HCT116 (cell line): ENCODE results near the gene TPR. TPM values are rescaled to one million over a fixed set of nuclear protein-coding genes. Genes with fewer than 3 reads are reported as not detected.
"Not testable (repeated sequence)": the region's sequence is repeated elsewhere in the genome, so short reads cannot be mapped to it uniquely, and the experiment has no call there.

Experiments used
- ATAC-seq: fragments of 200-7000 bp; cut with Tn5 transposase; 2 replicates; pipeline ENCODE4 v1.9.1; 2020; ENCODE audit warnings: mild to moderate bottlenecking, moderate library complexity
- BruUV-seq: library from RNA; stranded (reverse); fragments of 400-500 nt; replicated peaks from 2 replicates; lab custom pipeline; 2021; lab: Mats Ljungman, UMichigan
- CTCF ChIA-PET: fragments of 300-600 bp; sonication (Branson Sonifier 250); formaldehyde crosslinking; loops from one replicate; lab custom pipeline; 2021; ENCODE audit warnings: antibody characterized with exemption; lab: Charles Lee
- POLR2A ChIA-PET: fragments of 300-600, 350-600 bp; sonication (Branson Sonifier 250); formaldehyde crosslinking; loops from one replicate; lab custom pipeline; 2021; ENCODE audit warnings: antibody characterized with exemption; lab: Charles Lee
- RAD21 ChIA-PET, 2 experiments: fragments of 300-600 bp; sonication (Branson Sonifier 250); formaldehyde crosslinking; loops; one replicate each; lab custom pipeline; 2023; ENCODE audit warnings: low total read pairs in 2 of 2; ENCODE audit not compliant: uncharacterized antibody in 2 of 2, unreplicated experiment in 2 of 2, low non-redundant PET in 1 of 2; lab: Charles Lee
- DNase-seq: peaks from one replicate; pipeline ENCODE4 v3.0.0-alpha.2; 2010; ENCODE audit warnings: low read depth, low spot score
- H2AFZ ChIP-seq: fragments of 200-600 bp; shearing (Covaris generic), sonication (generic); 2 replicates; pipeline ENCODE4 v1.6.1; 2017; ENCODE audit warnings: low read depth, mixed run types, mixed read lengths, antibody characterized with exemption, low read length; ENCODE audit not compliant: poor library complexity, severe bottlenecking
- H3K27ac ChIP-seq: 2 replicates; pipeline ENCODE4 v1.5.1; 2012; ENCODE audit warnings: low read depth, low read length
- H3K27me3 ChIP-seq: fragments of 200-600 bp; sonication (generic); 2 replicates; pipeline ENCODE4 v1.6.1; 2016; ENCODE audit warnings: mixed run types, low read length, mixed read lengths; ENCODE audit not compliant: insufficient read depth
- H3K36me3 ChIP-seq, 2 experiments: fragments of 200-500 bp in 1 of 2; fragments of 200-600 bp in 1 of 2; sonication (Bioruptor generic) in 1 of 2; sonication (generic) in 1 of 2; 2 replicates each; pipeline versions ENCODE4 v1.5.1 to v1.6.1; 2014 to 2016; ENCODE audit warnings: low read length in 2 of 2, inconsistent platforms in 1 of 2, mixed read lengths in 1 of 2, mixed run types in 1 of 2; ENCODE audit not compliant: insufficient read depth in 2 of 2, control insufficient read depth in 1 of 2
- H3K4me1 ChIP-seq, 2 experiments: fragments of 200-600 bp in 1 of 2; sonication (generic) in 1 of 2; 2 replicates each; pipeline versions ENCODE4 v1.5.1 to v1.6.1; 2012 to 2017; ENCODE audit warnings: low read length in 2 of 2, inconsistent platforms in 1 of 2, mild to moderate bottlenecking in 1 of 2, mixed read lengths in 1 of 2, mixed run types in 1 of 2, moderate library complexity in 1 of 2; ENCODE audit not compliant: insufficient read depth in 2 of 2, control insufficient read depth in 1 of 2
- H3K4me2 ChIP-seq: fragments of 200-600 bp; sonication (generic); 2 replicates; pipeline ENCODE4 v1.6.1; 2017; ENCODE audit warnings: mixed run types, low read length, mixed read lengths
- H3K4me3 ChIP-seq, 2 experiments: fragments of 200-600 bp in 1 of 2; sonication (generic) in 1 of 2; replicated peaks in 1 of 2; 2 replicates each; pipeline ENCODE4 v1.5.1; 2011 to 2016; ENCODE audit warnings: low read length in 2 of 2, control low read depth in 1 of 2, low read depth in 1 of 2, mild to moderate bottlenecking in 1 of 2, mixed read lengths in 1 of 2, mixed run types in 1 of 2
- H3K79me2 ChIP-seq: fragments of 200-600 bp; sonication (generic); 2 replicates; pipeline ENCODE4 v1.6.1; 2017; ENCODE audit warnings: mild to moderate bottlenecking, mixed run types, low read length, moderate library complexity, mixed read lengths; ENCODE audit not compliant: insufficient read depth
- H3K9ac ChIP-seq: fragments of 200-600 bp; sonication (generic); 2 replicates; pipeline ENCODE4 v1.6.1; 2016; ENCODE audit warnings: low read length, mixed read lengths
- H3K9me2 ChIP-seq: fragments of 200-600 bp; sonication (generic), shearing (Covaris generic); 2 replicates; pipeline ENCODE4 v1.6.1; 2017; ENCODE audit warnings: mixed run types, mild to moderate bottlenecking, moderate library complexity; ENCODE audit not compliant: insufficient read depth
- H3K9me3 ChIP-seq, 2 experiments: fragments of 200-500 bp in 1 of 2; fragments of 200-600 bp in 1 of 2; sonication (Bioruptor generic) in 1 of 2; sonication (generic) in 1 of 2; 2 replicates each; pipeline ENCODE4 v1.6.1; 2014 to 2017; ENCODE audit warnings: low read length in 2 of 2, mixed read lengths in 2 of 2, inconsistent platforms in 1 of 2, low read depth in 1 of 2, mild to moderate bottlenecking in 1 of 2, mixed run types in 1 of 2, moderate library complexity in 1 of 2; ENCODE audit not compliant: control insufficient read depth in 1 of 2, insufficient read depth in 1 of 2
- H4K20me1 ChIP-seq: fragments of 200-600 bp; sonication (generic), shearing (Covaris generic); 2 replicates; pipeline ENCODE4 v1.6.1; 2017; ENCODE audit warnings: mixed run types, mild to moderate bottlenecking, moderate library complexity; ENCODE audit not compliant: insufficient read depth
- CBX3 ChIP-seq: IDR thresholded peaks from 2 replicates; pipeline ENCODE4 v1.6.1; 2012; ENCODE audit warnings: low read depth
- CEBPB ChIP-seq: IDR thresholded peaks from 2 replicates; pipeline ENCODE4 v1.6.1; 2012; ENCODE audit warnings: low read depth
- EGR1 ChIP-seq: IDR thresholded peaks from 2 replicates; pipeline ENCODE4 v1.6.1; 2012; ENCODE audit warnings: low read depth
- ELF1 ChIP-seq: IDR thresholded peaks from 2 replicates; pipeline ENCODE4 v1.6.1; 2012; ENCODE audit warnings: low read depth, borderline replicate concordance
- EZH2 ChIP-seq: fragments of 200-600 bp; sonication (generic); IDR thresholded peaks from 2 replicates; pipeline ENCODE4 v1.6.1; 2017; ENCODE audit warnings: antibody characterized with exemption, mixed run types
- EZH2phosphoT487 ChIP-seq: fragments of 200-600 bp; IDR thresholded peaks from 2 replicates; pipeline ENCODE4 v1.6.1; 2018; ENCODE audit warnings: antibody characterized with exemption, borderline replicate concordance
- JUND ChIP-seq: IDR thresholded peaks from 2 replicates; pipeline ENCODE4 v1.6.1; 2012
- RAD21 ChIP-seq: IDR thresholded peaks from 2 replicates; pipeline ENCODE4 v1.6.1; 2012; ENCODE audit warnings: low read depth, mild to moderate bottlenecking
- SIN3A ChIP-seq: IDR thresholded peaks from 2 replicates; pipeline ENCODE4 v1.6.1; 2012; ENCODE audit warnings: low read depth
- YY1 ChIP-seq: IDR thresholded peaks from 2 replicates; pipeline ENCODE4 v1.6.1; 2011; ENCODE audit warnings: low read length, low read depth, moderate library complexity, mild to moderate bottlenecking; ENCODE audit not compliant: insufficient replicate concordance; ENCODE audit errors: extremely low read depth
- ZFX ChIP-seq: fragments of 450-650 bp; IDR thresholded peaks from 2 replicates; pipeline ENCODE4 v1.6.1; 2017
- ZNF274 ChIP-seq: fragments of 200-500 bp; sonication (Bioruptor generic); IDR thresholded peaks from 2 replicates; pipeline ENCODE4 v1.6.1; 2014; ENCODE audit warnings: mild to moderate bottlenecking, low read depth, low read length, inconsistent platforms
- intact Hi-C: fragments of 100-400 bp; cut with micrococcal nuclease; formaldehyde crosslinking; loops from 2 replicates; pipeline ENCODE4 v1.10.0; 2022
- total RNA-seq: library from RNA; stranded (reverse); gene quantifications from one replicate; pipeline ENCODE4 v1.2.1, GENCODE V29; 2021; ENCODE audit not compliant: unreplicated experiment
- TF ChIP-seq, protein P1 (sequence below): IDR thresholded peaks from 2 replicates; pipeline ENCODE4 v1.6.1; 2012
- TF ChIP-seq, protein P2 (sequence below): IDR thresholded peaks from 2 replicates; pipeline ENCODE4 v1.6.1; 2012
- TF ChIP-seq, protein P3 (sequence below), 3 experiments: fragments of 200-600 bp in 1 of 3; sonication (generic) in 1 of 3; IDR thresholded peaks in 2 of 3; conservative IDR thresholded peaks in 1 of 3; 2 replicates each; pipeline ENCODE4 v1.5.1; 2012 to 2017; ENCODE audit warnings: low read depth in 2 of 3, low read length in 2 of 3, antibody characterized with exemption in 1 of 3, borderline replicate concordance in 1 of 3, control low read depth in 1 of 3, mild to moderate bottlenecking in 1 of 3, mixed read lengths in 1 of 3, mixed run types in 1 of 3, moderate library complexity in 1 of 3; ENCODE audit not compliant: insufficient read depth in 1 of 3

The TPR gene
- total RNA-seq, 1 experiment from 2014 or later = 131 TPM

DNA sequence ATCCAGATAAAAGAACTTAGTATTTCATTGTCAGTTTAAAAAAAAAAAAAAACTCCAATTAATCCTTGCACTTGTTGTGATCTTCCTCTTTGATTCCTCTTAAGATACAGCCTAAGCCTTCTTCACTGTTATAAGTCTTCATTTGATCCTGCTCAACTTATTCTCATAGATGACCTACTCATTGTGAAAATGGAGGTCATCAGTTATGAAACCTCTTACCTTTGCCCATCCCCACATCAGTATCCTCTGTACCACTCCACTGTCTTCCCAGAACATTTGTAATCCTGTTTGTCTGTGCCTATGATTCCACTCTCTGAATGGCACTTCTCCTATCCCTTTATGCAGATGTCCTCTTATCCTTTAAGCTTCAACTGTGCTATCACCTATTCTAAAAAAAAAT is 28.6 kb upstream of the TPR start:
- no peaks in the 10 kb centered on the region for H3K27me3 ChIP-seq
- no peaks in the 10 kb centered on the region for H3K4me1 ChIP-seq
- DNase-seq = no peak
- H2AFZ ChIP-seq = no peak overlapping the region
- H3K79me2 ChIP-seq = peaks cover 7% of the 10 kb centered on the region; the same call in 1 of the 2 replicates
- TF ChIP-seq JUND (no peak), RAD21 (no peak), YY1 (no peak), ELF1 (no peak), EGR1 (no peak), CEBPB (no peak), CBX3 (no peak), ZFX (no peak), EZH2phosphoT487 (no peak), SIN3A (no peak), ZNF274 (no peak), EZH2 (no peak)
- TF ChIP-seq, protein P1, sequence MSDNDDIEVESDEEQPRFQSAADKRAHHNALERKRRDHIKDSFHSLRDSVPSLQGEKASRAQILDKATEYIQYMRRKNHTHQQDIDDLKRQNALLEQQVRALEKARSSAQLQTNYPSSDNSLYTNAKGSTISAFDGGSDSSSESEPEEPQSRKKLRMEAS = no peak
- TF ChIP-seq, protein P2, sequence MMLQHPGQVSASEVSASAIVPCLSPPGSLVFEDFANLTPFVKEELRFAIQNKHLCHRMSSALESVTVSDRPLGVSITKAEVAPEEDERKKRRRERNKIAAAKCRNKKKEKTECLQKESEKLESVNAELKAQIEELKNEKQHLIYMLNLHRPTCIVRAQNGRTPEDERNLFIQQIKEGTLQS = no peak
- TF ChIP-seq, protein P3, sequence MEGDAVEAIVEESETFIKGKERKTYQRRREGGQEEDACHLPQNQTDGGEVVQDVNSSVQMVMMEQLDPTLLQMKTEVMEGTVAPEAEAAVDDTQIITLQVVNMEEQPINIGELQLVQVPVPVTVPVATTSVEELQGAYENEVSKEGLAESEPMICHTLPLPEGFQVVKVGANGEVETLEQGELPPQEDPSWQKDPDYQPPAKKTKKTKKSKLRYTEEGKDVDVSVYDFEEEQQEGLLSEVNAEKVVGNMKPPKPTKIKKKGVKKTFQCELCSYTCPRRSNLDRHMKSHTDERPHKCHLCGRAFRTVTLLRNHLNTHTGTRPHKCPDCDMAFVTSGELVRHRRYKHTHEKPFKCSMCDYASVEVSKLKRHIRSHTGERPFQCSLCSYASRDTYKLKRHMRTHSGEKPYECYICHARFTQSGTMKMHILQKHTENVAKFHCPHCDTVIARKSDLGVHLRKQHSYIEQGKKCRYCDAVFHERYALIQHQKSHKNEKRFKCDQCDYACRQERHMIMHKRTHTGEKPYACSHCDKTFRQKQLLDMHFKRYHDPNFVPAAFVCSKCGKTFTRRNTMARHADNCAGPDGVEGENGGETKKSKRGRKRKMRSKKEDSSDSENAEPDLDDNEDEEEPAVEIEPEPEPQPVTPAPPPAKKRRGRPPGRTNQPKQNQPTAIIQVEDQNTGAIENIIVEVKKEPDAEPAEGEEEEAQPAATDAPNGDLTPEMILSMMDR (IDR thresholded peaks at IDR 0.05 in 2 of 3, conservative IDR thresholded peaks at IDR 0.05 in 1 of 3; ENCODE audit: borderline replicate concordance in 1 of 3, insufficient read depth in 1 of 3, low read depth in 2 of 3, low read length in 2 of 3) = no peak
- TF ChIP-seq, all 23 proteins: peak for 0
- Histone ChIP-seq H3K4me2 (no peak overlapping the region), H3K27ac (no peak overlapping the region), H4K20me1 (0 out of 2 replicates have a peak, but pooled peaks cover 3% of the 10 kb centered on the region), H3K9me3 (no peaks in the 10 kb centered on the region), H3K9me2 (no peaks in the 10 kb centered on the region), H3K9ac (no peak overlapping the region), H3K36me3 (peaks cover 28 to 36% of the 10 kb centered on the region in 2 experiments), H3K4me3 (no peak overlapping the region)
- POLR2A ChIA-PET = no interaction called here
- CTCF ChIA-PET = interaction anchor here (0.8 to 3.0 kb wide), 6 partner anchors 7 to 403 kb away, joined by 3 to 12 read pairs (median 4); partner anchors contain the start of gene TPR
- intact Hi-C loops = loop anchor here (2.0 kb wide), 1 partner anchor 583 kb away; no protein-coding TSS in a partner anchor
- RAD21 ChIA-PET = no interaction called here
- no peak for ATAC-seq
- TSS peak; percentile 5 for BruUV-seq

DNA sequence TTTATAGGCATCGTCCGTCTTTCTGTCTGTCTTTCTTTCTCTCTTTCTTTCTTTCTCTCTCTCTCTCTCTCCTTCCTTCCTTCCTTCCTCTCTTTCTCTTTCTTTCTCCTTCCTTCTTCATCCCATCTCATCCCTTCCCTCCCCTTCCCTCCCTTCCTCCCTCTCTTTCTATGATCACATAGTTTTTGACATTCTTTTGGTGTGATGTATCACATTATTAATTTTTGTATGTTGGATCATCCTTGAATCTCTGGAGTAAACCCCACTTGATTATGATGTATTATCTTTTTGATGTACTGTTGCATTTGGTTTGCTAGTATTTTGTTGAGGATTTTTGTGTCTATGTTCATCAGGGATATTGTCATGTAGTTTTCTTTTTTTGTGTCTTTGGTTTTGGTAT is 26.4 kb upstream of the TPR start:
- ATAC-seq, H3K79me2 ChIP-seq, H3K9me3 ChIP-seq, H3K4me2 ChIP-seq, H2AFZ ChIP-seq, H3K4me1 ChIP-seq, H3K27ac ChIP-seq, H3K4me3 ChIP-seq, H3K27me3 ChIP-seq, H3K9ac ChIP-seq, BruUV-seq, POLR2A ChIA-PET, CTCF ChIA-PET, intact Hi-C loops, H4K20me1 ChIP-seq, DNase-seq, RAD21 ChIA-PET, H3K9me2 ChIP-seq: not testable (repeated sequence)
- H3K36me3 ChIP-seq = peaks cover 22 to 26% of the 10 kb centered on the region in 2 experiments
